Head of caudate nucleus (tissue), 42 donors: ENCODE data around the gene MOCOS.

Source experiments
- DNase-seq, 42 donors: peaks; one replicate each; pipeline versions ENCODE4 v3.0.0 to v3.0.0-alpha.2; 2020 to 2021; ENCODE audit warnings: mixed read lengths in 7 of 42
- intact Hi-C: fragments of 100-400 bp; cut with DNase I; formaldehyde crosslinking; loops from one replicate; pipeline ENCODE4 v1.15.0; 2022

Gene MOCOS

GRCh38 chr18:36314754-36315153, 127.5 kb downstream of the MOCOS start:
- DNase-seq, result peak in 1 of 42 donors; percentile 25

GRCh38 chr18:36315736-36316135, 128.4 kb downstream of the MOCOS start:
- intact Hi-C loops, result no loop called here
- DNase-seq, result peak in 3 of 42 donors; percentile 11 to 35 (median 30)

More at GRCh38 chr18:36314754-36315153, 127.5 kb downstream of the MOCOS start:
- intact Hi-C loops, result no loop called here

GRCh38 chr18:36316246-36316645, 128.9 kb downstream of the MOCOS start:
- intact Hi-C loops, result no loop called here
- DNase-seq, result peak in 2 of 42 donors; percentile 17 to 18
